Right lobe of liver (tissue), 6 donors: ENCODE measurements around the gene FMN2. TPM values are rescaled to one million over a fixed set of nuclear protein-coding genes. Genes with fewer than 3 reads are reported as not detected.

Experiments used
- ATAC-seq, 4 donors: fragments of 200-7000 bp; cut with Tn5 transposase; one replicate each; pipeline ENCODE4 v1.9.1; 2020; ENCODE audit warnings: mild to moderate bottlenecking in 4 of 4, moderate library complexity in 4 of 4
- DNase-seq, 3 donors: peaks; one replicate each; pipeline ENCODE4 v3.0.0-alpha.2; 2020
- H3K27ac ChIP-seq, 3 donors: fragments of 200-600 bp; one replicate each; pipeline ENCODE4 v1.8.0; 2022
- H3K27me3 ChIP-seq, 2 donors: fragments of 200-600 bp; one replicate each; pipeline ENCODE4 v1.8.0; 2022
- H3K36me3 ChIP-seq, 4 donors: fragments of 200-600 bp; sonication (generic) in 1 of 4; one replicate each; pipeline versions ENCODE4 v1.5.1 to v1.8.0; 2017 to 2022; ENCODE audit warnings: control low read depth in 1 of 4
- H3K4me1 ChIP-seq, 4 donors: fragments of 200-600 bp; sonication (generic) in 1 of 4; one replicate each; pipeline versions ENCODE4 v1.5.1 to v1.8.0; 2017 to 2022; ENCODE audit warnings: control low read depth in 1 of 4
- H3K4me3 ChIP-seq, 3 donors: fragments of 200-600 bp; one replicate each; pipeline ENCODE4 v1.8.0; 2022
- H3K9me3 ChIP-seq, 4 donors: fragments of 200-600 bp; sonication (generic) in 1 of 4; one replicate each; pipeline versions ENCODE4 v1.5.1 to v1.8.0; 2017 to 2022; ENCODE audit warnings: control low read depth in 1 of 4
- CTCF ChIP-seq, 4 donors: fragments of 200-600 bp in 3 of 4; fragments of 450-650 bp in 1 of 4; IDR thresholded peaks; one replicate each; pipeline versions ENCODE4 v1.5.1 to v1.8.0; 2016 to 2022; ENCODE audit warnings: antibody characterized with exemption in 4 of 4, mild to moderate bottlenecking in 2 of 4
- POLR2A ChIP-seq: fragments of 450-650 bp; IDR thresholded peaks from one replicate; pipeline ENCODE4 v1.6.1; 2017; ENCODE audit warnings: antibody characterized with exemption, mild to moderate bottlenecking
- WGBS: methylation state at CpG from one replicate; pipeline ENCODE4 v1.1.6; 2018; ENCODE audit warnings: low coverage, low lambda C conversion rate; ENCODE audit not compliant: insufficient coverage; ENCODE audit errors: missing lambda C conversion rate; 5-methylcytosine and 5-hydroxymethylcytosine counted together
- intact Hi-C, 2 donors: fragments of 100-400 bp; cut with DNase I; formaldehyde crosslinking; loops; one replicate each; pipeline versions ENCODE4 v1.11.2 to v1.14.1; 2022
- total RNA-seq, 6 experiments: library from RNA; depleted of rRNA in 2 of 6; stranded (reverse); fragments of >200 nt in 2 of 6; fragmentation: NEBNext Ultra II Directional in 3 of 6; extraction: Animal tissue kit (Norgen Biotek cat#: 25700) in 3 of 6; gene quantifications; one replicate each; pipeline versions ENCODE4 v1.1.0 to v1.2.4, GENCODE V29; 2016 to 2023
- donor health status: DM: no; HTN: yes; CAD: no.
- donor health status: DM: no; HTN: no; CAD: no.
- donor health status: DM: no; HTN: no; CAD: no.
- donor health status: DM: no; HTN: yes; CAD: no.
- donor health status: DM: no; HTN: yes; CAD: no.

Gene FMN2
- total RNA-seq, 6 experiments from 2014 or later, result 0.12 TPM; not detected in 5

- H3K4me1 ChIP-seq, result no peaks in the 10 kb centered on the region
- 27% methylated on average over 5 of the region's 5 CpGs for WGBS
- DNase-seq, result no peak
- H3K27ac ChIP-seq, result no peak overlapping the region
- H3K4me3 ChIP-seq, result no peak overlapping the region
- no peaks in the 10 kb centered on the region for H3K9me3 ChIP-seq
- H3K36me3 ChIP-seq, result no peaks in the 10 kb centered on the region
- no peak for TF ChIP-seq POLR2A
- TF ChIP-seq CTCF (IDR thresholded peaks at IDR 0.05), result no peak
- H3K27me3 ChIP-seq, result no peaks in the 10 kb centered on the region
- intact Hi-C loops, result no loop called here
- no peak for ATAC-seq
Measured at GRCh38 chr1:240099329-240099728, 7.6 kb downstream of the FMN2 start.

GRCh38 chr1:240099748-240100147 lies 8.1 kb downstream of the FMN2 start:
- ATAC-seq (no peak), DNase-seq (no peak)
- 30% methylated on average over 3 of the region's 3 CpGs for WGBS
- no peak overlapping the region for H3K4me3 ChIP-seq
- intact Hi-C loops, result no loop called here
- no peaks in the 10 kb centered on the region for H3K36me3 ChIP-seq
- H3K27ac ChIP-seq, result no peak overlapping the region
- no peaks in the 10 kb centered on the region for H3K9me3 ChIP-seq
- TF ChIP-seq POLR2A, result no peak
- no peak for TF ChIP-seq CTCF (IDR thresholded peaks at IDR 0.05)
- H3K4me1 ChIP-seq, result no peaks in the 10 kb centered on the region
- H3K27me3 ChIP-seq, result no peaks in the 10 kb centered on the region

GRCh38 chr1:240100371-240100934 lies 8.8 kb downstream of the FMN2 start:
- no peak overlapping the region for H3K27ac ChIP-seq
- no peak overlapping the region for H3K4me3 ChIP-seq
- no peak for ATAC-seq
- TF ChIP-seq CTCF (IDR thresholded peaks at IDR 0.05), result no peak
- no peak for TF ChIP-seq POLR2A
- H3K9me3 ChIP-seq, result no peaks in the 10 kb centered on the region
- no peaks in the 10 kb centered on the region for H3K4me1 ChIP-seq
- no peaks in the 10 kb centered on the region for H3K27me3 ChIP-seq
- H3K36me3 ChIP-seq, result no peaks in the 10 kb centered on the region
- no peak for DNase-seq
- intact Hi-C loops, result no loop called here
- 26% methylated on average over 1 of the region's 1 CpG for WGBS

GRCh38 chr1:240101306-240101705 lies 9.6 kb downstream of the FMN2 start:
- no peak for TF ChIP-seq CTCF (IDR thresholded peaks at IDR 0.05)
- no peak for TF ChIP-seq POLR2A
- H3K27me3 ChIP-seq, result no peaks in the 10 kb centered on the region
- no peaks in the 10 kb centered on the region for H3K9me3 ChIP-seq
- ATAC-seq, result no peak
- WGBS, result 68% methylated on average over 7 of the region's 7 CpGs
- intact Hi-C loops, result no loop called here
- no peak for DNase-seq
- no peaks in the 10 kb centered on the region for H3K4me1 ChIP-seq
- H3K27ac ChIP-seq, result no peak overlapping the region
- no peaks in the 10 kb centered on the region for H3K36me3 ChIP-seq
- H3K4me3 ChIP-seq, result no peak overlapping the region

GRCh38 chr1:240101737-240102136 lies 10.1 kb downstream of the FMN2 start:
- WGBS, result 57% methylated on average over 3 of the region's 3 CpGs
- Histone ChIP-seq H3K4me3 (no peak overlapping the region), H3K9me3 (no peaks in the 10 kb centered on the region), H3K27ac (no peak overlapping the region), H3K27me3 (no peaks in the 10 kb centered on the region), H3K4me1 (no peaks in the 10 kb centered on the region), H3K36me3 (no peaks in the 10 kb centered on the region)
- TF ChIP-seq CTCF (IDR thresholded peaks at IDR 0.05) (no peak), POLR2A (no peak)
- ATAC-seq, result no peak
- no peak for DNase-seq
- intact Hi-C loops, result no loop called here
